HG03460 (cell line): ENCODE measurements around the gene RANBP9.

Experiments used
- ATAC-seq: cut with Tn5 transposase; IDR thresholded peaks from one replicate; pipeline ENCODE4 v1.9.1; 2021; ENCODE audit not compliant: unreplicated experiment

Gene RANBP9

GRCh38 chr6:13711733-13712598 lies at the start of gene RANBP9:
Gene RANBP9 (minus strand): TSS chr6:13711835. CDS start chr6:13711505, 330 bp downstream.
- peak; percentile 74 for ATAC-seq

GRCh38 chr6:13760307-13761304 lies 49.0 kb upstream of the RANBP9 start:
- ATAC-seq, result no peak

- no peak for ATAC-seq
These were observed 47.4 kb upstream of the RANBP9 start for GRCh38 chr6:13759025-13759424.

GRCh38 chr6:13754644-13755043 lies 43.0 kb upstream of the RANBP9 start:
- no peak for ATAC-seq

GRCh38 chr6:13743736-13744127 lies 32.1 kb upstream of the RANBP9 start:
- ATAC-seq, result no peak

GRCh38 chr6:13742961-13743735 lies 31.5 kb upstream of the RANBP9 start:
- ATAC-seq, result no peak

- no peak for ATAC-seq
These were observed 29.7 kb upstream of the RANBP9 start for GRCh38 chr6:13741365-13741764.

GRCh38 chr6:13735031-13735430 lies 23.4 kb upstream of the RANBP9 start:
- ATAC-seq, result no peak

- no peak for ATAC-seq
These were observed 21.7 kb upstream of the RANBP9 start for GRCh38 chr6:13733178-13733887.

GRCh38 chr6:13730704-13731103 lies 19.1 kb upstream of the RANBP9 start:
- no peak for ATAC-seq

GRCh38 chr6:13729891-13730290 lies 18.3 kb upstream of the RANBP9 start:
- ATAC-seq, result no peak

GRCh38 chr6:13725570-13725969 lies 13.9 kb upstream of the RANBP9 start:
- ATAC-seq, result no peak

GRCh38 chr6:13725052-13725451 lies 13.4 kb upstream of the RANBP9 start:
- ATAC-seq, result no peak

- no peak for ATAC-seq
These were observed 12.5 kb upstream of the RANBP9 start for GRCh38 chr6:13724182-13724581.

GRCh38 chr6:13722880-13723279 lies 11.2 kb upstream of the RANBP9 start:
- no peak for ATAC-seq

- ATAC-seq, result no peak
These were observed 6.5 kb upstream of the RANBP9 start for GRCh38 chr6:13718123-13718458.

- ATAC-seq, result no peak
These were observed 5.3 kb upstream of the RANBP9 start for GRCh38 chr6:13716955-13717295.

GRCh38 chr6:13716225-13716954 lies 4.8 kb upstream of the RANBP9 start:
- ATAC-seq, result no peak

GRCh38 chr6:13715444-13715883 lies 3.8 kb upstream of the RANBP9 start:
- ATAC-seq, result no peak

- no peak for ATAC-seq
These were observed 914 bp upstream of the RANBP9 start for GRCh38 chr6:13712599-13712898.
